ENCODE data around the gene NEK6.

DNA sequence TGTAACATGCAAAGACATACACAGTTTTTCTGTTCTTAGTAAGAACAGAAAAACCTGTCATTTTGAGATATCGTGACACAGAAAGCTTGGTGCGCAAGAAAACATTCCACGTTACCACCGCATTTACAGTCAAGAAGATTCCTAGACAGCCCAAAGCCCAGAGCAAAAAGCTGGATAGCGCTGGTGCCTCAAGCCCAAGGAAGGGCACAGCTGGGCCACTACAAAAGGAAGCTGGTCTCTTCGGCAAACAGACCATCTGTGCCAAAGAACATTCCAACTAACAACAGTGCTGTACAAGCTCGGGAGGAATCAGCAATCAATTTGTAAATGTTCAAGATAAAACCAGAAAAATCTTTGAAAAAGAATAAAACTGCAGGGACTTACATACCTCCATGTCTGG lies 126.5 kb downstream of the NEK6 start:
- no peak for TF ChIP-seq TAF1 (IDR thresholded peaks at IDR 0.05; ENCODE audit: borderline replicate concordance, insufficient read depth, low read length)
- TF ChIP-seq, protein P1, sequence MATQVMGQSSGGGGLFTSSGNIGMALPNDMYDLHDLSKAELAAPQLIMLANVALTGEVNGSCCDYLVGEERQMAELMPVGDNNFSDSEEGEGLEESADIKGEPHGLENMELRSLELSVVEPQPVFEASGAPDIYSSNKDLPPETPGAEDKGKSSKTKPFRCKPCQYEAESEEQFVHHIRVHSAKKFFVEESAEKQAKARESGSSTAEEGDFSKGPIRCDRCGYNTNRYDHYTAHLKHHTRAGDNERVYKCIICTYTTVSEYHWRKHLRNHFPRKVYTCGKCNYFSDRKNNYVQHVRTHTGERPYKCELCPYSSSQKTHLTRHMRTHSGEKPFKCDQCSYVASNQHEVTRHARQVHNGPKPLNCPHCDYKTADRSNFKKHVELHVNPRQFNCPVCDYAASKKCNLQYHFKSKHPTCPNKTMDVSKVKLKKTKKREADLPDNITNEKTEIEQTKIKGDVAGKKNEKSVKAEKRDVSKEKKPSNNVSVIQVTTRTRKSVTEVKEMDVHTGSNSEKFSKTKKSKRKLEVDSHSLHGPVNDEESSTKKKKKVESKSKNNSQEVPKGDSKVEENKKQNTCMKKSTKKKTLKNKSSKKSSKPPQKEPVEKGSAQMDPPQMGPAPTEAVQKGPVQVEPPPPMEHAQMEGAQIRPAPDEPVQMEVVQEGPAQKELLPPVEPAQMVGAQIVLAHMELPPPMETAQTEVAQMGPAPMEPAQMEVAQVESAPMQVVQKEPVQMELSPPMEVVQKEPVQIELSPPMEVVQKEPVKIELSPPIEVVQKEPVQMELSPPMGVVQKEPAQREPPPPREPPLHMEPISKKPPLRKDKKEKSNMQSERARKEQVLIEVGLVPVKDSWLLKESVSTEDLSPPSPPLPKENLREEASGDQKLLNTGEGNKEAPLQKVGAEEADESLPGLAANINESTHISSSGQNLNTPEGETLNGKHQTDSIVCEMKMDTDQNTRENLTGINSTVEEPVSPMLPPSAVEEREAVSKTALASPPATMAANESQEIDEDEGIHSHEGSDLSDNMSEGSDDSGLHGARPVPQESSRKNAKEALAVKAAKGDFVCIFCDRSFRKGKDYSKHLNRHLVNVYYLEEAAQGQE (IDR thresholded peaks at IDR 0.05; ENCODE audit: insufficient read depth in 1 of 2, low read depth in 2 of 2, low read length in 2 of 2): no peak
- no peak for TF ChIP-seq POLR2AphosphoS5 (IDR thresholded peaks at IDR 0.05; ENCODE audit: low read depth, low read length)
- TF ChIP-seq SIN3A (IDR thresholded peaks at IDR 0.05; ENCODE audit: borderline replicate concordance, insufficient read depth, low read length): no peak

Data from PFSK-1 (cell line).